NCI-H82 (cell line): ENCODE results near the gene ZNF558.

Source experiments
- DNase-seq: peaks from one replicate; lab custom pipeline; 2025; lab: John Stamatoyannopoulos, UW

The ZNF558 gene

GRCh38 chr19:8832132-8833021 is at the start of gene ZNF558, which contains the start of gene MBD3L1:
TSS of gene ZNF558 (minus strand) at chr19:8832304. CDS start at chr19:8822659, 9,645 bp downstream.
TSS of gene MBD3L1 (plus strand) at chr19:8832377. CDS start at chr19:8842679, 10,302 bp downstream.
- DNase-seq: peak; percentile 98

GRCh38 chr19:8881512-8881911 is 49.4 kb upstream of the ZNF558 start:
- DNase-seq: no peak

- DNase-seq: no peak
Observed at GRCh38 chr19:8880868-8881488, 48.9 kb upstream of the ZNF558 start.

- DNase-seq: peak; percentile 78
Observed at GRCh38 chr19:8877854-8878705, 46.0 kb upstream of the ZNF558 start.

- no peak for DNase-seq
Observed at GRCh38 chr19:8866344-8866743, 34.2 kb upstream of the ZNF558 start.

GRCh38 chr19:8858260-8858659 is 26.2 kb upstream of the ZNF558 start:
- DNase-seq: no peak

GRCh38 chr19:8850488-8850887 is 18.4 kb upstream of the ZNF558 start:
- DNase-seq: no peak

GRCh38 chr19:8849232-8849631 is 17.1 kb upstream of the ZNF558 start:
- DNase-seq: no peak

- no peak for DNase-seq
Observed at GRCh38 chr19:8846819-8847218, 14.7 kb upstream of the ZNF558 start.

GRCh38 chr19:8840708-8841107 is 8.6 kb upstream of the ZNF558 start:
- no peak for DNase-seq

- DNase-seq: no peak
Observed at GRCh38 chr19:8835877-8836276, 3.8 kb upstream of the ZNF558 start.

- no peak for DNase-seq
Observed at GRCh38 chr19:8835446-8835845, 3.3 kb upstream of the ZNF558 start.

- DNase-seq: peak; percentile 64
Observed at GRCh38 chr19:8831832-8832131, 322 bp downstream of the ZNF558 start.

- DNase-seq: peak; percentile 78
Observed at GRCh38 chr19:8831373-8831772, 731 bp downstream of the ZNF558 start.

GRCh38 chr19:8827277-8827676 is 4.8 kb downstream of the ZNF558 start:
- DNase-seq: no peak

- peak; percentile 1 for DNase-seq
Observed at GRCh38 chr19:8826371-8826770, 5.7 kb downstream of the ZNF558 start.

GRCh38 chr19:8821748-8822241 is 10.3 kb downstream of the ZNF558 start:
- no peak for DNase-seq

- DNase-seq: no peak
Observed at GRCh38 chr19:8820234-8820633, 11.9 kb downstream of the ZNF558 start.

GRCh38 chr19:8815780-8816179 is 16.3 kb downstream of the ZNF558 start:
- no peak for DNase-seq

- no peak for DNase-seq
Observed at GRCh38 chr19:8814176-8814575, 17.9 kb downstream of the ZNF558 start.

- DNase-seq: no peak
Observed at GRCh38 chr19:8811315-8812172, 20.6 kb downstream of the ZNF558 start.
